ENCODE measurements around the gene CHST3.
"Not testable (repeated sequence)": the region's sequence is repeated elsewhere in the genome, so short reads cannot be mapped to it uniquely, and the experiment has no call there.

Gene CHST3

GRCh38 chr10:71965623-71966022 is 1.4 kb downstream of the CHST3 start:
- H3K79me2 ChIP-seq (ENCODE audit: insufficient read depth, low read length) = no peaks in the 10 kb centered on the region
- H3K4me1 ChIP-seq (ENCODE audit: insufficient read depth, low read length, poor library complexity, severe bottlenecking) = no peaks in the 10 kb centered on the region
- no peaks in the 10 kb centered on the region for H3K9me2 ChIP-seq (replicated peaks; ENCODE audit: low read depth, low read length)
- H3K9me3 ChIP-seq (ENCODE audit: insufficient read depth, low read depth, low read length) = no peaks in the 10 kb centered on the region
- H4K20me1 ChIP-seq (ENCODE audit: insufficient read depth, low read length, poor library complexity, severe bottlenecking) = no peaks in the 10 kb centered on the region
- H3K36me3 ChIP-seq (ENCODE audit: insufficient read depth, low read length) = no peaks in the 10 kb centered on the region
- no peaks in the 10 kb centered on the region for H3K27me3 ChIP-seq (ENCODE audit: insufficient read depth, low read length, poor library complexity, severe bottlenecking)
- no peak overlapping the region for H3K9ac ChIP-seq (ENCODE audit: low read depth, low read length, poor library complexity, severe bottlenecking)
- no peak overlapping the region for H3K4me3 ChIP-seq (ENCODE audit: low read length, poor library complexity, severe bottlenecking)
- H2AFZ ChIP-seq (ENCODE audit: low read length) = no peak overlapping the region
- TF ChIP-seq EZH2phosphoT487 (IDR thresholded peaks at IDR 0.05; ENCODE audit: borderline replicate concordance) (no peak), CTCF (conservative IDR thresholded peaks at IDR 0.05; ENCODE audit: low read length) (no peak)
- H3F3A ChIP-seq (ENCODE audit: low read depth) = no peaks in the 10 kb centered on the region
- H3K4me2 ChIP-seq (ENCODE audit: low read depth, low read length, poor library complexity, severe bottlenecking) = no peak overlapping the region

GRCh38 chr10:71966046-71967004 is 2.1 kb downstream of the CHST3 start:
- Histone ChIP-seq H4K20me1 (ENCODE audit: insufficient read depth, low read length, poor library complexity, severe bottlenecking) (no peaks in the 10 kb centered on the region), H3K4me3 (ENCODE audit: low read length, poor library complexity, severe bottlenecking) (no peak overlapping the region), H3F3A (ENCODE audit: low read depth) (no peaks in the 10 kb centered on the region), H3K79me2 (ENCODE audit: insufficient read depth, low read length) (no peaks in the 10 kb centered on the region), H3K4me2 (ENCODE audit: low read depth, low read length, poor library complexity, severe bottlenecking) (no peak overlapping the region), H2AFZ (ENCODE audit: low read length) (no peak overlapping the region), H3K27me3 (ENCODE audit: insufficient read depth, low read length, poor library complexity, severe bottlenecking) (no peaks in the 10 kb centered on the region), H3K4me1 (ENCODE audit: insufficient read depth, low read length, poor library complexity, severe bottlenecking) (no peaks in the 10 kb centered on the region), H3K9ac (ENCODE audit: low read depth, low read length, poor library complexity, severe bottlenecking) (no peak overlapping the region), H3K9me2 (replicated peaks; ENCODE audit: low read depth, low read length) (no peaks in the 10 kb centered on the region), H3K36me3 (ENCODE audit: insufficient read depth, low read length) (no peaks in the 10 kb centered on the region), H3K9me3 (ENCODE audit: insufficient read depth, low read depth, low read length) (no peaks in the 10 kb centered on the region)
- TF ChIP-seq CTCF (conservative IDR thresholded peaks at IDR 0.05; ENCODE audit: low read length) (no peak), EZH2phosphoT487 (IDR thresholded peaks at IDR 0.05; ENCODE audit: borderline replicate concordance) (no peak)

- not testable (repeated sequence) for H3K4me1 ChIP-seq (ENCODE audit: insufficient read depth, low read length, poor library complexity, severe bottlenecking); H4K20me1 ChIP-seq (ENCODE audit: insufficient read depth, low read length, poor library complexity, severe bottlenecking); H3K4me2 ChIP-seq (ENCODE audit: low read depth, low read length, poor library complexity, severe bottlenecking); H3K36me3 ChIP-seq (ENCODE audit: insufficient read depth, low read length); H2AFZ ChIP-seq (ENCODE audit: low read length); H3F3A ChIP-seq (ENCODE audit: low read depth); H3K9me3 ChIP-seq (ENCODE audit: insufficient read depth, low read depth, low read length); H3K79me2 ChIP-seq (ENCODE audit: insufficient read depth, low read length); H3K9me2 ChIP-seq (replicated peaks; ENCODE audit: low read depth, low read length); H3K27me3 ChIP-seq (ENCODE audit: insufficient read depth, low read length, poor library complexity, severe bottlenecking); H3K9ac ChIP-seq (ENCODE audit: low read depth, low read length, poor library complexity, severe bottlenecking); H3K4me3 ChIP-seq (ENCODE audit: low read length, poor library complexity, severe bottlenecking)
These were observed 3.8 kb downstream of the CHST3 start for GRCh38 chr10:71967958-71968357.
